C4-2B (cell line): ENCODE measurements around the gene CHCHD3.

Source experiments
- CTCF ChIP-seq: fragments of 450-650 bp; conservative IDR thresholded peaks from 2 replicates; pipeline ENCODE4 v1.5.1; 2017; ENCODE audit warnings: mild to moderate bottlenecking
- ZFX ChIP-seq: fragments of 450-650 bp; IDR thresholded peaks from 2 replicates; pipeline ENCODE4 v1.6.1; 2017

DNA sequence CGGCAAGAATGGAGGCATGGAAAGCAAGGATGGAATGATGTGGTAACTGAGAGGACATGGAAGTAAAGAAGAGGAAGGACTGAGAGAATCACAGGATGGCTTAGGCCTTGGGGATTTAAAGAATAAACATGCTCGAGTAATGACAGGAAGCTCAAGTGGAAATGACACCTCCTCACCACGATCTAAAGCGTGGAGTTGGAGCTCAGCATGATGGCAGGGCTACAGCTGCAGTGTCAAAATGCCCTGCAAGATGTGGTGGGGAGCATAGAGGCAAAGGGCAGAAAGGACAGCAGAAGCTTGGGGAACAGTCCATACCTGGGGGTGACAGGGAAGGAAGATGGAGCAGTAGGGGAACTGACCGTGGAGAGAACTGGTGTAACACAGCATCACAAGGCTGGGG lies 276.1 kb downstream of the CHCHD3 start:
- no peak for TF ChIP-seq CTCF
- TF ChIP-seq ZFX: no peak
